ENCODE data around the gene TP73. TPM values are rescaled to one million over a fixed set of nuclear protein-coding genes. Genes with fewer than 3 reads are reported as not detected.
"Not testable (repeated sequence)": the region's sequence is repeated elsewhere in the genome, so short reads cannot be mapped to it uniquely, and the experiment has no call there.

The TP73 gene
- total RNA-seq, 1 experiment from 2014 or later, result 10.0 TPM

DNA sequence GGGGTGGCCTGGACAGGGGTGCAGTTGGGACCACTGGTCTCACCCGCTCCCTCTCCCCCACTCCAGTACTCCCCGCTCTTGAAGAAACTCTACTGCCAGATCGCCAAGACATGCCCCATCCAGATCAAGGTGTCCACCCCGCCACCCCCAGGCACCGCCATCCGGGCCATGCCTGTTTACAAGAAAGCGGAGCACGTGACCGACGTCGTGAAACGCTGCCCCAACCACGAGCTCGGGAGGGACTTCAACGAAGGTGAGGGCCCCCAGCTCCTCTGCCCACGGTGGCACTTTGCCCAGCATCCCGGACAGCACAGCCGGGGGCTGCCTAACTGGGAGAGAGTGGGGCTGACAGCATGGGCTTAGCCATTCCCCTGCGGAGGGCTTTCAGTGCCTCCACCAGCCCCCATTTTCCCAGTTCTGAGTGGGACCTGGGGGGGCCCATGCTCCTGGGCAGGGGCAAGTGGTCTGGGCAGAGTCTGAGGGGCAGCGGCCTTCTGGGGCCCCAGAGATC is 69.7 kb downstream of the TP73 start:
- POLR2A ChIA-PET (ENCODE audit: low non-redundant PET), result no interaction called here
- TF ChIP-seq, protein P1, sequence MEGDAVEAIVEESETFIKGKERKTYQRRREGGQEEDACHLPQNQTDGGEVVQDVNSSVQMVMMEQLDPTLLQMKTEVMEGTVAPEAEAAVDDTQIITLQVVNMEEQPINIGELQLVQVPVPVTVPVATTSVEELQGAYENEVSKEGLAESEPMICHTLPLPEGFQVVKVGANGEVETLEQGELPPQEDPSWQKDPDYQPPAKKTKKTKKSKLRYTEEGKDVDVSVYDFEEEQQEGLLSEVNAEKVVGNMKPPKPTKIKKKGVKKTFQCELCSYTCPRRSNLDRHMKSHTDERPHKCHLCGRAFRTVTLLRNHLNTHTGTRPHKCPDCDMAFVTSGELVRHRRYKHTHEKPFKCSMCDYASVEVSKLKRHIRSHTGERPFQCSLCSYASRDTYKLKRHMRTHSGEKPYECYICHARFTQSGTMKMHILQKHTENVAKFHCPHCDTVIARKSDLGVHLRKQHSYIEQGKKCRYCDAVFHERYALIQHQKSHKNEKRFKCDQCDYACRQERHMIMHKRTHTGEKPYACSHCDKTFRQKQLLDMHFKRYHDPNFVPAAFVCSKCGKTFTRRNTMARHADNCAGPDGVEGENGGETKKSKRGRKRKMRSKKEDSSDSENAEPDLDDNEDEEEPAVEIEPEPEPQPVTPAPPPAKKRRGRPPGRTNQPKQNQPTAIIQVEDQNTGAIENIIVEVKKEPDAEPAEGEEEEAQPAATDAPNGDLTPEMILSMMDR (conservative IDR thresholded peaks at IDR 0.05; ENCODE audit: low read depth, low read length), result no peak
- TF ChIP-seq EZH2 (IDR thresholded peaks at IDR 0.05; ENCODE audit: borderline replicate concordance, low read depth, low read length, poor library complexity, severe bottlenecking), result no peak
- intact Hi-C loops (cut with micrococcal nuclease; ENCODE audit: unreplicated experiment), result loop anchor here (5.0 kb wide), 2 partner anchors 155 to 270 kb away; partner anchors contain the start of gene ARHGEF16
- CTCF ChIA-PET, result no interaction called here
- H3K27me3 ChIP-seq (replicated peaks; ENCODE audit: insufficient read depth, low read depth, low read length, poor library complexity), result no peaks in the 10 kb centered on the region
- no peak for DNase-seq (ENCODE audit: low spot score)
- no peaks in the 10 kb centered on the region for H3K36me3 ChIP-seq (ENCODE audit: insufficient read depth, low read length, poor library complexity, severe bottlenecking)
- H3K9me3 ChIP-seq (ENCODE audit: low read depth, low read length, poor library complexity, severe bottlenecking), result no peaks in the 10 kb centered on the region
- H3K4me3 ChIP-seq (ENCODE audit: low read depth, low read length, poor library complexity, severe bottlenecking), result no peak overlapping the region
- peaks cover 10% of the 10 kb centered on the region for H3K4me1 ChIP-seq (ENCODE audit: insufficient read depth, low read length, poor library complexity, severe bottlenecking)
- H3K27ac ChIP-seq (ENCODE audit: low read depth, low read length, poor library complexity, severe bottlenecking), result no peak overlapping the region
- BruUV-seq (replicated peaks), result no TSS peak

DNA sequence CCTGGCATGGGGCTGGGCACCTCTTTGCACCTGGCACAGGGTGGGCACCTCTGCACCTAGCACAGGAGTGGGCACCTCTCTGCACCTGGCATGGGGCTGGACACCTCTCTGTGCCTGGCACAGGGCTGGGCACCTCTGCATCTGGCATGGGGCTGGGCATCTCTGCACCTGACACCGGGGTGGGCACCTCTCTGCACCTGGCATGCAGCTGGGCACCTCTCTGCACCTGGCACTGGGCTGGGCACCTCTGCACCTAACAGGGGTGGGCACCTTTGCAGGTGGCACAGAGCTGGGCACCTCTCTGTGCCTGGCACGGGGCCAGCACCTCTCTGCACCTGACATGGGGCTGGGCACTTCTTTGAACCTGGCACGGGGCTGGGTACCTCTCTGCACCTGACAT is 70.5 kb downstream of the TP73 start:
- intact Hi-C loops (cut with micrococcal nuclease; ENCODE audit: unreplicated experiment), result loop anchor here (5.0 kb wide), 2 partner anchors 156 to 271 kb away; partner anchors contain the start of gene ARHGEF16
- CTCF ChIA-PET, result interaction anchor here (0.6 kb wide), 1 partner anchor 27 kb away, joined by 9 read pairs; no protein-coding TSS in a partner anchor

DNA sequence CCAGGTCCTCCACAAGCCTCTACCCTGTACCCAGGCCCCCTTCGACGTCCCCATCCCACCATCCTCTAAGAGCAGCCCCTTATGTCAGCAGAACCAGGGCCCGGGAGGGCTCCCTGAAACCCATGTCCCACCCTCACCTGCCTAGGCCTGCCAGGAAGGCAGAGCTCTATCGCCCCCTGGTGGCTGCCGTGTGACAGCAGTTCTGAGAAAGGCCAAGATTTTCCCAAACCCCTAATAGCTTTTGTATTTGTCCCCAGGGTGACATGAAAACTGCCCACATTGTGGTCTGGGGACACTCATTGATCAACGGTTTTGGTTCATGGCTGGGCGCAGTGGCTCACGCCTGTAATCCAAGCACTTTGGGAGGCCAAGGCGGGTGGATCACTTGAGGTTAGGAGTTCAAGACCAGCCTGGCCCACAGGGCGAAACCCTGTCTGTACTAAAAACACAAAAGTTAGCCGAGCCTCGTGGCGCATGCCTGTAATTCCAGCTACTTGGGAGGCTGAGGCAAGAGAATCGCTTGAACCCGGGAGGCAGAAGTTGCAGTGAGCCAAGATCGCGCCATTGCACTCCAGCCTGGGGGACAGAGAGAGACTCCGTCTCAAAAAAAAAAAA is 72.2 kb downstream of the TP73 start:
- H3K4me1 ChIP-seq (ENCODE audit: insufficient read depth, low read length, poor library complexity, severe bottlenecking); BruUV-seq (replicated peaks); H3K9me3 ChIP-seq (ENCODE audit: low read depth, low read length, poor library complexity, severe bottlenecking); H3K4me3 ChIP-seq (ENCODE audit: low read depth, low read length, poor library complexity, severe bottlenecking); H3K27me3 ChIP-seq (replicated peaks; ENCODE audit: insufficient read depth, low read depth, low read length, poor library complexity); H3K36me3 ChIP-seq (ENCODE audit: insufficient read depth, low read length, poor library complexity, severe bottlenecking); H3K27ac ChIP-seq (ENCODE audit: low read depth, low read length, poor library complexity, severe bottlenecking): not testable (repeated sequence)
- POLR2A ChIA-PET (ENCODE audit: low non-redundant PET), result interaction anchor here (0.6 kb wide), 1 partner anchor 1322 kb away, joined by 3 read pairs; no protein-coding TSS in a partner anchor
- TF ChIP-seq, protein P1 (conservative IDR thresholded peaks at IDR 0.05; ENCODE audit: low read depth, low read length), result peak; percentile 95
- intact Hi-C loops (cut with micrococcal nuclease; ENCODE audit: unreplicated experiment), result loop anchor here (2.0 to 5.0 kb wide), 3 partner anchors 157 to 272 kb away; partner anchors contain the start of gene ARHGEF16
- DNase-seq (ENCODE audit: low spot score), result peak; percentile 73
- CTCF ChIA-PET, result interaction anchor here (0.6 to 1.1 kb wide), 10 partner anchors 10 to 898 kb away, joined by 3 to 8 read pairs (median 3); no protein-coding TSS in a partner anchor

More for the DNA sequence above, 70.5 kb downstream of the TP73 start:
- no peak for TF ChIP-seq EZH2 (IDR thresholded peaks at IDR 0.05; ENCODE audit: borderline replicate concordance, low read depth, low read length, poor library complexity, severe bottlenecking)
- TF ChIP-seq, protein P1 (conservative IDR thresholded peaks at IDR 0.05; ENCODE audit: low read depth, low read length), result no peak
- peaks cover 1% of the 10 kb centered on the region for H3K4me1 ChIP-seq (ENCODE audit: insufficient read depth, low read length, poor library complexity, severe bottlenecking)
- POLR2A ChIA-PET (ENCODE audit: low non-redundant PET), result no interaction called here
- no peaks in the 10 kb centered on the region for H3K27me3 ChIP-seq (replicated peaks; ENCODE audit: insufficient read depth, low read depth, low read length, poor library complexity)
- no TSS peak for BruUV-seq (replicated peaks)
- DNase-seq (ENCODE audit: low spot score), result no peak
- no peaks in the 10 kb centered on the region for H3K9me3 ChIP-seq (ENCODE audit: low read depth, low read length, poor library complexity, severe bottlenecking)
- H3K27ac ChIP-seq (ENCODE audit: low read depth, low read length, poor library complexity, severe bottlenecking), result no peak overlapping the region
- no peak overlapping the region for H3K4me3 ChIP-seq (ENCODE audit: low read depth, low read length, poor library complexity, severe bottlenecking)
- no peaks in the 10 kb centered on the region for H3K36me3 ChIP-seq (ENCODE audit: insufficient read depth, low read length, poor library complexity, severe bottlenecking)

All from A673 (cell line).